Measurements from ENCODE around the gene MRTFA. TPM values are rescaled to one million over a fixed set of nuclear protein-coding genes. Genes with fewer than 3 reads are reported as not detected.

MRTFA gene
- total RNA-seq, 1 experiment from 2014 or later, result 28.0 TPM

GRCh38 chr22:40407021-40407761 is 229.3 kb downstream of the MRTFA start:
- TF ChIP-seq ELF1 (IDR thresholded peaks at IDR 0.05; ENCODE audit: borderline replicate concordance, low read depth) (no peak), RAD21 (IDR thresholded peaks at IDR 0.05; ENCODE audit: low read depth) (no peak), JUND (IDR thresholded peaks at IDR 0.05) (no peak), EZH2phosphoT487 (IDR thresholded peaks at IDR 0.05; ENCODE audit: borderline replicate concordance) (no peak), CBX3 (IDR thresholded peaks at IDR 0.05; ENCODE audit: low read depth) (no peak), EZH2 (IDR thresholded peaks at IDR 0.05) (no peak), TCF7L2 (IDR thresholded peaks at IDR 0.05; ENCODE audit: borderline replicate concordance, extremely low read depth, insufficient read depth, insufficient read length) (no peak), POLR2AphosphoS5 (IDR thresholded peaks at IDR 0.05; ENCODE audit: low read depth, low read length) (no peak), SP1 (IDR thresholded peaks at IDR 0.05; ENCODE audit: low read depth) (no peak), ZNF274 (IDR thresholded peaks at IDR 0.05; ENCODE audit: low read depth, low read length) (no peak), POLR2A (IDR thresholded peaks at IDR 0.05; ENCODE audit: borderline replicate concordance, extremely low read depth, insufficient read depth, insufficient read length) (no peak), SRF (IDR thresholded peaks at IDR 0.05; ENCODE audit: low read depth) (no peak), MAX (IDR thresholded peaks at IDR 0.05) (no peak), ZFX (IDR thresholded peaks at IDR 0.05) (no peak), YY1 (IDR thresholded peaks at IDR 0.05; ENCODE audit: extremely low read depth, insufficient replicate concordance, low read depth, low read length) (no peak), SIN3A (IDR thresholded peaks at IDR 0.05; ENCODE audit: low read depth) (no peak), FOSL1 (IDR thresholded peaks at IDR 0.05; ENCODE audit: low read depth) (no peak), CEBPB (IDR thresholded peaks at IDR 0.05; ENCODE audit: low read depth) (no peak)
- TF ChIP-seq, protein P1, sequence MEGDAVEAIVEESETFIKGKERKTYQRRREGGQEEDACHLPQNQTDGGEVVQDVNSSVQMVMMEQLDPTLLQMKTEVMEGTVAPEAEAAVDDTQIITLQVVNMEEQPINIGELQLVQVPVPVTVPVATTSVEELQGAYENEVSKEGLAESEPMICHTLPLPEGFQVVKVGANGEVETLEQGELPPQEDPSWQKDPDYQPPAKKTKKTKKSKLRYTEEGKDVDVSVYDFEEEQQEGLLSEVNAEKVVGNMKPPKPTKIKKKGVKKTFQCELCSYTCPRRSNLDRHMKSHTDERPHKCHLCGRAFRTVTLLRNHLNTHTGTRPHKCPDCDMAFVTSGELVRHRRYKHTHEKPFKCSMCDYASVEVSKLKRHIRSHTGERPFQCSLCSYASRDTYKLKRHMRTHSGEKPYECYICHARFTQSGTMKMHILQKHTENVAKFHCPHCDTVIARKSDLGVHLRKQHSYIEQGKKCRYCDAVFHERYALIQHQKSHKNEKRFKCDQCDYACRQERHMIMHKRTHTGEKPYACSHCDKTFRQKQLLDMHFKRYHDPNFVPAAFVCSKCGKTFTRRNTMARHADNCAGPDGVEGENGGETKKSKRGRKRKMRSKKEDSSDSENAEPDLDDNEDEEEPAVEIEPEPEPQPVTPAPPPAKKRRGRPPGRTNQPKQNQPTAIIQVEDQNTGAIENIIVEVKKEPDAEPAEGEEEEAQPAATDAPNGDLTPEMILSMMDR (IDR thresholded peaks at IDR 0.05 in 2 of 3, conservative IDR thresholded peaks at IDR 0.05 in 1 of 3; ENCODE audit: borderline replicate concordance in 1 of 3, insufficient read depth in 1 of 3, low read depth in 2 of 3, low read length in 2 of 3), result no peak

More at GRCh38 chr22:40407021-40407761, 229.3 kb downstream of the MRTFA start:
- no peaks in the 10 kb centered on the region for H4K20me1 ChIP-seq (ENCODE audit: insufficient read depth)
- peaks cover 5 to 11% of the 10 kb centered on the region in 2 experiments; a peak in 2 of 4 replicates for H3K36me3 ChIP-seq (ENCODE audit: control insufficient read depth in 1 of 2, insufficient read depth in 2 of 2, low read length in 2 of 2)
- H3K9me3 ChIP-seq (ENCODE audit: control insufficient read depth in 1 of 2, insufficient read depth in 1 of 2, low read depth in 1 of 2, low read length in 2 of 2), result no peaks in the 10 kb centered on the region
- H3K27ac ChIP-seq (ENCODE audit: low read depth, low read length), result no peak overlapping the region
- BruUV-seq (replicated peaks), result no TSS peak
- no peak overlapping the region for H2AFZ ChIP-seq (ENCODE audit: low read depth, low read length, poor library complexity, severe bottlenecking)
- no peak overlapping the region for H3K4me2 ChIP-seq (ENCODE audit: low read length)
- H3K79me2 ChIP-seq (ENCODE audit: insufficient read depth, low read length), result no peaks in the 10 kb centered on the region
- no peak overlapping the region for H3K4me3 ChIP-seq (replicated peaks in 1 of 2; ENCODE audit: low read depth in 1 of 2, low read length in 2 of 2)
- DNase-seq (ENCODE audit: low read depth, low spot score) (no peak), ATAC-seq (no peak)
- intact Hi-C loops (cut with micrococcal nuclease), result no loop called here
- ChIA-PET RAD21 (ENCODE audit: low non-redundant PET in 1 of 2, low total read pairs in 2 of 2, uncharacterized antibody in 2 of 2, unreplicated experiment in 2 of 2) (no interaction called here), POLR2A (no interaction called here), CTCF (no interaction called here)
- H3K9me2 ChIP-seq (ENCODE audit: insufficient read depth), result no peaks in the 10 kb centered on the region
- H3K9ac ChIP-seq (ENCODE audit: low read length), result no peak overlapping the region
- peaks cover 4 to 11% of the 10 kb centered on the region in 2 experiments; a peak in 3 of 4 replicates for H3K4me1 ChIP-seq (ENCODE audit: control insufficient read depth in 1 of 2, insufficient read depth in 2 of 2, low read length in 2 of 2)
- no peaks in the 10 kb centered on the region for H3K27me3 ChIP-seq (ENCODE audit: insufficient read depth, low read length)
